Measurements from ENCODE around the gene LBP. TPM values are rescaled to one million over a fixed set of nuclear protein-coding genes. Genes with fewer than 3 reads are reported as not detected.

Gene LBP
- total and polyA plus RNA-seq, 8 donors = 0.08 to 2.4 TPM; not detected in 6

GRCh38 chr20:38402089-38402488, 55.8 kb downstream of the LBP start:
- 83 to 97% (median 93%) methylated on average over 5 of the region's 5 CpGs for WGBS, 5 donors
- no peaks in the 10 kb centered on the region for H3K36me3 ChIP-seq
- H3K9me3 ChIP-seq = peaks cover 0 to 5% (median 0%) of the 10 kb centered on the region in 4 donors
- DNase-seq = no peak
- intact Hi-C loops (cut with DNase I; ENCODE audit: low total_unique reads) = no loop called here
- TF ChIP-seq POLR2AphosphoS5 (IDR thresholded peaks at IDR 0.05) (no peak), POLR2A (IDR thresholded peaks at IDR 0.05) (no peak), EP300 (IDR thresholded peaks at IDR 0.05) (no peak), CTCF (IDR thresholded peaks at IDR 0.05) (no peak)
- no peaks in the 10 kb centered on the region for H3K4me1 ChIP-seq
- no peaks in the 10 kb centered on the region for H3K27me3 ChIP-seq
- H3K4me3 ChIP-seq = no peak overlapping the region
- no peak overlapping the region for H3K27ac ChIP-seq

GRCh38 chr20:38402816-38403215, 56.5 kb downstream of the LBP start:
- Histone ChIP-seq H3K27ac (no peak overlapping the region), H3K27me3 (no peaks in the 10 kb centered on the region), H3K9me3 (peaks cover 0 to 5% (median 0%) of the 10 kb centered on the region in 4 donors), H3K36me3 (no peaks in the 10 kb centered on the region), H3K4me3 (no peak overlapping the region), H3K4me1 (no peaks in the 10 kb centered on the region)
- no peak for DNase-seq
- intact Hi-C loops (cut with DNase I; ENCODE audit: low total_unique reads) = no loop called here
- 76 to 82% (median 80%) methylated on average over 8 of the region's 8 CpGs for WGBS, 5 donors
- TF ChIP-seq POLR2A (IDR thresholded peaks at IDR 0.05) = no peak

GRCh38 chr20:38404016-38404415, 57.7 kb downstream of the LBP start:
- H3K27me3 ChIP-seq = no peaks in the 10 kb centered on the region
- no peak overlapping the region for H3K4me3 ChIP-seq
- DNase-seq = no peak
- TF ChIP-seq POLR2A (IDR thresholded peaks at IDR 0.05) = no peak
- no peak for TF ChIP-seq CTCF (IDR thresholded peaks at IDR 0.05)
- TF ChIP-seq EP300 (IDR thresholded peaks at IDR 0.05) = no peak
- TF ChIP-seq POLR2AphosphoS5 (IDR thresholded peaks at IDR 0.05) = no peak
- peaks cover 0 to 5% (median 0%) of the 10 kb centered on the region in 4 donors for H3K9me3 ChIP-seq
- H3K27ac ChIP-seq = no peak overlapping the region
- intact Hi-C loops (cut with DNase I; ENCODE audit: low total_unique reads) = no loop called here
- no peaks in the 10 kb centered on the region for H3K4me1 ChIP-seq
- H3K36me3 ChIP-seq = no peaks in the 10 kb centered on the region

GRCh38 chr20:38405132-38405531, 58.9 kb downstream of the LBP start:
- intact Hi-C loops (cut with DNase I; ENCODE audit: low total_unique reads) = no loop called here
- no peaks in the 10 kb centered on the region for H3K36me3 ChIP-seq
- H3K27ac ChIP-seq = no peak overlapping the region
- H3K4me1 ChIP-seq = no peaks in the 10 kb centered on the region
- peaks cover 0 to 5% (median 0%) of the 10 kb centered on the region in 4 donors for H3K9me3 ChIP-seq
- no peak for TF ChIP-seq POLR2AphosphoS5 (IDR thresholded peaks at IDR 0.05)
- H3K4me3 ChIP-seq = no peak overlapping the region
- 68 to 80% (median 78%) methylated on average over 2 of the region's 2 CpGs for WGBS, 5 donors
- H3K27me3 ChIP-seq = no peaks in the 10 kb centered on the region
- DNase-seq = no peak

- Histone ChIP-seq H3K4me3 (no peak overlapping the region), H3K9me3 (peaks cover 0 to 5% (median 0%) of the 10 kb centered on the region in 4 donors), H3K27ac (no peak overlapping the region), H3K4me1 (no peaks in the 10 kb centered on the region), H3K27me3 (no peaks in the 10 kb centered on the region), H3K36me3 (peaks cover 0 to 12% (median 4%) of the 10 kb centered on the region in 4 donors)
- intact Hi-C loops (cut with DNase I; ENCODE audit: low total_unique reads) = no loop called here
- 85 to 96% (median 94%) methylated on average over 5 of the region's 5 CpGs for WGBS, 5 donors
- no peak for TF ChIP-seq CTCF (IDR thresholded peaks at IDR 0.05)
- no peak for TF ChIP-seq POLR2A (IDR thresholded peaks at IDR 0.05)
- no peak for TF ChIP-seq EP300 (IDR thresholded peaks at IDR 0.05)
- TF ChIP-seq POLR2AphosphoS5 (IDR thresholded peaks at IDR 0.05) = no peak
- DNase-seq = peak in 1 of 2 donors; percentile 11
Observed at GRCh38 chr20:38406476-38406875, 60.2 kb downstream of the LBP start.

Measured in stomach (tissue), 9 donors.